Stimulated activated CD4-positive, alpha-beta T cell treated with anti-CD3 and anti-CD28 coated beads, Interleukin-4, amount 100 ng/mL, for 1 hour (primary cell): Measurements from ENCODE around the gene NNT.
"Not testable (repeated sequence)": the region's sequence is repeated elsewhere in the genome, so short reads cannot be mapped to it uniquely, and the experiment has no call there.

Experiments
- DNase-seq: peaks from one replicate; pipeline ENCODE4 v3.0.0-alpha.2; 2020

NNT gene

GRCh38 chr5:43602461-43603343, at the start of gene NNT:
NNT (plus strand) TSS chr5:43603180; CDS start chr5:43609196, 6,016 bp downstream.
- peak; percentile 78 for DNase-seq

- DNase-seq, result no peak
Observed at GRCh38 chr5:43553381-43553780, 49.6 kb upstream of the NNT start.

GRCh38 chr5:43554497-43554896, 48.5 kb upstream of the NNT start:
- no peak for DNase-seq

- peak; percentile 52 for DNase-seq
Observed at GRCh38 chr5:43555895-43556606, 46.9 kb upstream of the NNT start.

GRCh38 chr5:43556607-43556856, 46.4 kb upstream of the NNT start:
- not testable (repeated sequence) for DNase-seq

- DNase-seq, result peak; percentile 80
Observed at GRCh38 chr5:43556857-43557542, 46.0 kb upstream of the NNT start, which contains the start of gene PAIP1. PAIP1 (minus strand) TSS chr5:43557077; CDS start chr5:43556846, 231 bp downstream.

GRCh38 chr5:43560128-43560527, 42.9 kb upstream of the NNT start:
- no peak for DNase-seq

- no peak for DNase-seq
Observed at GRCh38 chr5:43561356-43561755, 41.6 kb upstream of the NNT start.

GRCh38 chr5:43563321-43563720, 39.7 kb upstream of the NNT start:
- DNase-seq, result no peak

- DNase-seq, result no peak
Observed at GRCh38 chr5:43564289-43564850, 38.6 kb upstream of the NNT start.

GRCh38 chr5:43565043-43565442, 37.9 kb upstream of the NNT start:
- no peak for DNase-seq

GRCh38 chr5:43567967-43568366, 35.0 kb upstream of the NNT start:
- no peak for DNase-seq

- DNase-seq, result no peak
Observed at GRCh38 chr5:43569236-43569746, 33.7 kb upstream of the NNT start.

GRCh38 chr5:43570450-43571158, 32.4 kb upstream of the NNT start:
- DNase-seq, result no peak

GRCh38 chr5:43571237-43571636, 31.7 kb upstream of the NNT start:
- DNase-seq, result no peak

GRCh38 chr5:43572357-43572756, 30.6 kb upstream of the NNT start:
- DNase-seq, result no peak

- DNase-seq, result no peak
Observed at GRCh38 chr5:43573058-43573457, 29.9 kb upstream of the NNT start.

- not testable (repeated sequence) for DNase-seq
Observed at GRCh38 chr5:43580402-43581210, 22.4 kb upstream of the NNT start.

- DNase-seq, result no peak
Observed at GRCh38 chr5:43581398-43581797, 21.6 kb upstream of the NNT start.

- DNase-seq, result no peak
Observed at GRCh38 chr5:43582082-43583005, 20.6 kb upstream of the NNT start.
